HepG2 (cell line): Measurements from ENCODE around the gene SLC12A9. TPM values are rescaled to one million over a fixed set of nuclear protein-coding genes. Genes with fewer than 3 reads are reported as not detected.

Source experiments
- HNRNPH1 ChIP-seq: fragments of 200-400 bp; formaldehyde crosslinking; optimal IDR thresholded peaks from 2 replicates; pipeline ENCODE3; 2017; ENCODE audit warnings: mild to moderate bottlenecking, low read depth, low read length
- PCBP2 ChIP-seq: fragments of 200-400 bp; formaldehyde crosslinking; optimal IDR thresholded peaks from 2 replicates; pipeline ENCODE3; 2018; ENCODE audit warnings: low read length, low read depth; ENCODE audit not compliant: poor library complexity, severe bottlenecking
- PHF21A ChIP-seq: sonication (generic); formaldehyde crosslinking; IDR thresholded peaks from 2 replicates; pipeline ENCODE4 v1.5.0; 2020; ENCODE audit warnings: mild to moderate bottlenecking, missing genetic modification reagents
- SOX5 ChIP-seq: IDR thresholded peaks from 2 replicates; pipeline ENCODE4 v1.6.1; 2016; ENCODE audit warnings: borderline replicate concordance
- SRY ChIP-seq: sonication (generic); formaldehyde crosslinking; IDR thresholded peaks from 2 replicates; pipeline ENCODE4 v1.8.0; 2022; ENCODE audit warnings: mild to moderate bottlenecking, missing genetic modification reagents
- ZFY ChIP-seq: sonication (generic); formaldehyde crosslinking; IDR thresholded peaks from 2 replicates; pipeline ENCODE4 v1.4.0; 2020; ENCODE audit warnings: missing genetic modification reagents
- ZNF24 ChIP-seq: fragments of 450-650 bp; IDR thresholded peaks from 2 replicates; pipeline ENCODE4 v1.6.1; 2017; ENCODE audit warnings: antibody characterized with exemption, mild to moderate bottlenecking
- ZNF546 ChIP-seq: sonication (generic); formaldehyde crosslinking; conservative IDR thresholded peaks from 2 replicates; pipeline ENCODE4 v1.8.1; 2023; ENCODE audit warnings: mild to moderate bottlenecking, missing genetic modification reagents
- ZNF850 ChIP-seq: sonication (generic); formaldehyde crosslinking; conservative IDR thresholded peaks from 2 replicates; pipeline ENCODE4 v1.9.0; 2021; ENCODE audit warnings: mild to moderate bottlenecking, missing genetic modification reagents
- polyA plus RNA-seq, 8 experiments: library from polyadenylated mRNA; depleted of rRNA in 3 of 8; stranded (reverse) in 7 of 8; unstranded in 1 of 8; fragments of >200 nt; fragmentation: Illumina TruSeq in 4 of 8; extraction: Trizol in 4 of 8; gene quantifications; 2 replicates each; pipeline versions ENCODE4 v1.2.1 to v1.2.3, GENCODE V29; 2011 to 2016; ENCODE audit warnings: low read depth in 4 of 8, missing spikeins in 1 of 8, mixed read lengths in 1 of 8; ENCODE audit not compliant: insufficient read depth in 1 of 8
- total RNA-seq, 5 experiments: library from RNA; depleted of rRNA; stranded (reverse); fragments of >200 nt; fragmentation: Illumina TruSeq; extraction: Trizol; gene quantifications; 2 replicates each; pipeline ENCODE4 v1.2.3, GENCODE V29; 2016; ENCODE audit warnings: low read depth in 1 of 5
- TF ChIP-seq, protein P1 (sequence below): sonication (generic); formaldehyde crosslinking; IDR thresholded peaks from 2 replicates; pipeline ENCODE4 v1.5.1; 2020; ENCODE audit warnings: mild to moderate bottlenecking, missing genetic modification reagents
- TF ChIP-seq, protein P2 (sequence below): sonication (generic); formaldehyde crosslinking; conservative IDR thresholded peaks from 2 replicates; pipeline ENCODE4 v1.8.1; 2023; ENCODE audit warnings: missing genetic modification reagents
- TF ChIP-seq, protein P3 (sequence below): sonication (generic); formaldehyde crosslinking; IDR thresholded peaks from one replicate; pipeline ENCODE4 v1.5.1; 2020; ENCODE audit warnings: mild to moderate bottlenecking, missing genetic modification reagents; ENCODE audit errors: not compliant biosample characterization
- TF ChIP-seq, protein P4 (sequence below): sonication (generic); formaldehyde crosslinking; IDR thresholded peaks from 2 replicates; pipeline ENCODE4 v1.5.0; 2020; ENCODE audit warnings: missing genetic modification reagents

SLC12A9 gene
- total and polyA plus RNA-seq, 2 of the 13 experiments (the other 11 are each of a cell fraction or from before 2014, with no cell fraction given) = 8.7 to 16.6 TPM

DNA sequence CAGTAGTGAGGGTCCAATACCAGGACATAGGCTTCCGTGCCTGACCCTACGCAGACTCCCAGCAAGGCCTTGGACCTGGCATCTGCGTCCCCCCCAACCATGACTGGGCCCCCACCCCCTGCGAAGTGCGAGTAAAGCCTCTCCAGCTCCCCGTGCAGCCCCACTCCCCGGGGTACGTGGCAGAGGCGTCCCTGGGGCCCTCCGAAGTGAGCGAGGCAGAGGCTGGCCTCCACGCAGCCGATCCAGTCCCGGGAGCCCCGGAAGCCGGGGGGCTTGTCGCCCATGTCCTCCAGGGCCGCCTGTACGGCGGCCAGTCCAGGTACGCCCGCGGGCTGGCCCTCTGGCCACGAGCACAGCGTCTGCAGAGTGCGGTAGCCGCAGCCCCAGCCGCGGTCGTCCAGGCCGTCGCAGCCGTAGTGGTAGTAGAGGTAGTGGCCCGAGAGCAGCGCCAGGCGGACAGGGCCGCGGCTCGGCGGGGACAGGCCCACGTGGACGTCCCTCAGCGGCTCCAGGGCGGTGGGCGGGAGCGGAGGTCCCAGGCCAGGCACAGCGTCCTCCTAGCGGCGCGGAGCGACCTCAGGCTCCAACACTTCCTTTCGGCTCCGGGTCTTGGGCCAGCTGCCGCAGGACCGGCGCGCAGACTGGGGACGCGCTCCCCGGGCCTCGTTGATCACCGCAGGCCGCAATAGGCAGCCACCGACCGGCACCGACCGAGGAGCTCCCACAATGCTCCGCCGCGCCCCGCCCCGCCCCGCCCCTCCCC is 36.7 kb downstream of the SLC12A9 start, which contains the start of gene UFSP1 (continued):
- TF ChIP-seq, protein P1, sequence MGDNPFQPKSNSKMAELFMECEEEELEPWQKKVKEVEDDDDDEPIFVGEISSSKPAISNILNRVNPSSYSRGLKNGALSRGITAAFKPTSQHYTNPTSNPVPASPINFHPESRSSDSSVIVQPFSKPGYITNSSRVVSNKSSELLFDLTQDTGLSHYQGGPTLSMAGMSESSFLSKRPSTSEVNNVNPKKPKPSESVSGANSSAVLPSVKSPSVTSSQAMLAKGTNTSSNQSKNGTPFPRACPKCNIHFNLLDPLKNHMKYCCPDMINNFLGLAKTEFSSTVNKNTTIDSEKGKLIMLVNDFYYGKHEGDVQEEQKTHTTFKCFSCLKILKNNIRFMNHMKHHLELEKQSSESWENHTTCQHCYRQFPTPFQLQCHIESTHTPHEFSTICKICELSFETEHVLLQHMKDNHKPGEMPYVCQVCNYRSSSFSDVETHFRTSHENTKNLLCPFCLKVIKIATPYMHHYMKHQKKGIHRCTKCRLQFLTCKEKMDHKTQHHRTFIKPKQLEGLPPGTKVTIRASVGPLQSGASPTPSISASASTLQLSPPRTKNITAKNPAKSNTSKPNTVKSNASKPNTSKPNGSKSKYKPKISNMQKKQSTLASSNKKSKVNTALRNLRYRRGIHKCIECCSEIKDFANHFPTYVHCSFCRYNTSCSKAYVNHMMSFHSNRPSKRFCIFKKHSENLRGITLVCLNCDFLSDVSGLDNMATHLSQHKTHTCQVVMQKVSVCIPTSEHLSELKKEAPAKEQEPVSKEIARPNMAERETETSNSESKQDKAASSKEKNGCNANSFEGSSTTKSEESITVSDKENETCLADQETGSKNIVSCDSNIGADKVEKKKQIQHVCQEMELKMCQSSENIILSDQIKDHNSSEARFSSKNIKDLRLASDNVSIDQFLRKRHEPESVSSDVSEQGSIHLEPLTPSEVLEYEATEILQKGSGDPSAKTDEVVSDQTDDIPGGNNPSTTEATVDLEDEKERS (CRISPR knock-in tag) = no peak; the same call in 1 of the 2 replicates
- TF ChIP-seq HNRNPH1 = no peak
- TF ChIP-seq PCBP2 = no peak
- TF ChIP-seq, protein P2, sequence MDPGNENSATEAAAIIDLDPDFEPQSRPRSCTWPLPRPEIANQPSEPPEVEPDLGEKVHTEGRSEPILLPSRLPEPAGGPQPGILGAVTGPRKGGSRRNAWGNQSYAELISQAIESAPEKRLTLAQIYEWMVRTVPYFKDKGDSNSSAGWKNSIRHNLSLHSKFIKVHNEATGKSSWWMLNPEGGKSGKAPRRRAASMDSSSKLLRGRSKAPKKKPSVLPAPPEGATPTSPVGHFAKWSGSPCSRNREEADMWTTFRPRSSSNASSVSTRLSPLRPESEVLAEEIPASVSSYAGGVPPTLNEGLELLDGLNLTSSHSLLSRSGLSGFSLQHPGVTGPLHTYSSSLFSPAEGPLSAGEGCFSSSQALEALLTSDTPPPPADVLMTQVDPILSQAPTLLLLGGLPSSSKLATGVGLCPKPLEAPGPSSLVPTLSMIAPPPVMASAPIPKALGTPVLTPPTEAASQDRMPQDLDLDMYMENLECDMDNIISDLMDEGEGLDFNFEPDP (CRISPR knock-in tag) = no peak
- peak; percentile 93 for TF ChIP-seq ZNF850 (CRISPR knock-in tag)
- no peak for TF ChIP-seq ZNF24
- TF ChIP-seq, protein P3, sequence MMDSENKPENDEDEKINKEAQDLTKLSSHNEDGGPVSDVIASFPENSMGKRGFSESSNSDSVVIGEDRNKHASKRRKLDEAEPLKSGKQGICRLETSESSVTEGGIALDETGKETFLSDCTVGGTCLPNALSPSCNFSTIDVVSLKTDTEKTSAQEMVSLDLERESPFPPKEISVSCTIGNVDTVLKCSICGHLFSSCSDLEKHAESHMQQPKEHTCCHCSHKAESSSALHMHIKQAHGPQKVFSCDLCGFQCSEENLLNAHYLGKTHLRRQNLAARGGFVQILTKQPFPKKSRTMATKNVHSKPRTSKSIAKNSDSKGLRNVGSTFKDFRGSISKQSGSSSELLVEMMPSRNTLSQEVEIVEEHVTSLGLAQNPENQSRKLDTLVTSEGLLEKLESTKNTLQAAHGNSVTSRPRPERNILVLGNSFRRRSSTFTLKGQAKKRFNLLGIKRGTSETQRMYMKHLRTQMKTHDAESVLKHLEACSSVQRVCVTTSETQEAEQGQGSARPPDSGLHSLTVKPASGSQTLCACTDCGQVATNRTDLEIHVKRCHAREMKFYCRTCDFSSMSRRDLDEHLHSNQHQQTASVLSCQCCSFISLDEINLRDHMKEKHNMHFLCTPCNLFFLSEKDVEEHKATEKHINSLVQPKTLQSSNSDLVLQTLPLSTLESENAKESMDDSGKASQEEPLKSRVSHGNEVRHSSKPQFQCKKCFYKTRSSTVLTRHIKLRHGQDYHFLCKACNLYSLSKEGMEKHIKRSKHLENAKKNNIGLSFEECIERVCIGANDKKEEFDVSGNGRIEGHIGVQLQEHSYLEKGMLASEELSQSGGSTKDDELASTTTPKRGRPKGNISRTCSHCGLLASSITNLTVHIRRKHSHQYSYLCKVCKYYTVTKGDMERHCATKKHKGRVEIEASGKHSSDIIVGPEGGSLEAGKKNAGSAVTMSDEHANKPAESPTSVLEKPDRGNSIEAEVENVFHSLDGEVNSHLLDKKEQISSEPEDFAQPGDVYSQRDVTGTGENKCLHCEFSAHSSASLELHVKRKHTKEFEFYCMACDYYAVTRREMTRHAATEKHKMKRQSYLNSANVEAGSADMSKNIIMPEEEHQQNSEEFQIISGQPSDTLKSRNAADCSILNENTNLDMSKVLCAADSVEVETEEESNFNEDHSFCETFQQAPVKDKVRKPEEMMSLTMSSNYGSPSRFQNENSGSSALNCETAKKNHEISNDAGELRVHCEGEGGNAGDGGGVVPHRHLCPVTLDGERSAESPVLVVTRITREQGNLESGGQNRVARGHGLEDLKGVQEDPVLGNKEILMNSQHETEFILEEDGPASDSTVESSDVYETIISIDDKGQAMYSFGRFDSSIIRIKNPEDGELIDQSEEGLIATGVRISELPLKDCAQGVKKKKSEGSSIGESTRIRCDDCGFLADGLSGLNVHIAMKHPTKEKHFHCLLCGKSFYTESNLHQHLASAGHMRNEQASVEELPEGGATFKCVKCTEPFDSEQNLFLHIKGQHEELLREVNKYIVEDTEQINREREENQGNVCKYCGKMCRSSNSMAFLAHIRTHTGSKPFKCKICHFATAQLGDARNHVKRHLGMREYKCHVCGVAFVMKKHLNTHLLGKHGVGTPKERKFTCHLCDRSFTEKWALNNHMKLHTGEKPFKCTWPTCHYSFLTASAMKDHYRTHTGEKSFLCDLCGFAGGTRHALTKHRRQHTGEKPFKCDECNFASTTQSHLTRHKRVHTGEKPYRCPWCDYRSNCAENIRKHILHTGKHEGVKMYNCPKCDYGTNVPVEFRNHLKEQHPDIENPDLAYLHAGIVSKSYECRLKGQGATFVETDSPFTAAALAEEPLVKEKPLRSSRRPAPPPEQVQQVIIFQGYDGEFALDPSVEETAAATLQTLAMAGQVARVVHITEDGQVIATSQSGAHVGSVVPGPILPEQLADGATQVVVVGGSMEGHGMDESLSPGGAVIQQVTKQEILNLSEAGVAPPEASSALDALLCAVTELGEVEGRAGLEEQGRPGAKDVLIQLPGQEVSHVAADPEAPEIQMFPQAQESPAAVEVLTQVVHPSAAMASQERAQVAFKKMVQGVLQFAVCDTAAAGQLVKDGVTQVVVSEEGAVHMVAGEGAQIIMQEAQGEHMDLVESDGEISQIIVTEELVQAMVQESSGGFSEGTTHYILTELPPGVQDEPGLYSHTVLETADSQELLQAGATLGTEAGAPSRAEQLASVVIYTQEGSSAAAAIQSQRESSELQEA (CRISPR knock-in tag) = peak; percentile 34
- peak; percentile 94 for TF ChIP-seq ZNF546 (CRISPR knock-in tag)
- peak; percentile 89; the same call in 1 of the 2 replicates for TF ChIP-seq SRY
- TF ChIP-seq, protein P4, sequence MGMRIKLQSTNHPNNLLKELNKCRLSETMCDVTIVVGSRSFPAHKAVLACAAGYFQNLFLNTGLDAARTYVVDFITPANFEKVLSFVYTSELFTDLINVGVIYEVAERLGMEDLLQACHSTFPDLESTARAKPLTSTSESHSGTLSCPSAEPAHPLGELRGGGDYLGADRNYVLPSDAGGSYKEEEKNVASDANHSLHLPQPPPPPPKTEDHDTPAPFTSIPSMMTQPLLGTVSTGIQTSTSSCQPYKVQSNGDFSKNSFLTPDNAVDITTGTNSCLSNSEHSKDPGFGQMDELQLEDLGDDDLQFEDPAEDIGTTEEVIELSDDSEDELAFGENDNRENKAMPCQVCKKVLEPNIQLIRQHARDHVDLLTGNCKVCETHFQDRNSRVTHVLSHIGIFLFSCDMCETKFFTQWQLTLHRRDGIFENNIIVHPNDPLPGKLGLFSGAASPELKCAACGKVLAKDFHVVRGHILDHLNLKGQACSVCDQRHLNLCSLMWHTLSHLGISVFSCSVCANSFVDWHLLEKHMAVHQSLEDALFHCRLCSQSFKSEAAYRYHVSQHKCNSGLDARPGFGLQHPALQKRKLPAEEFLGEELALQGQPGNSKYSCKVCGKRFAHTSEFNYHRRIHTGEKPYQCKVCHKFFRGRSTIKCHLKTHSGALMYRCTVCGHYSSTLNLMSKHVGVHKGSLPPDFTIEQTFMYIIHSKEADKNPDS (CRISPR knock-in tag) = peak; percentile 39; the same call in 1 of the 2 replicates
- TF ChIP-seq ZFY (CRISPR knock-in tag) = peak; percentile 98
- TF ChIP-seq PHF21A (CRISPR knock-in tag) = 0 out of 2 replicates have a peak, but pooled peaks have one; percentile 29
- TF ChIP-seq SOX5 (CRISPR knock-in tag) = no peak; the same call in 1 of the 2 replicates
